ENCODE data around the gene POC1A. TPM values are rescaled to one million over a fixed set of nuclear protein-coding genes. Genes with fewer than 3 reads are reported as not detected.

Gene POC1A
- total and polyA plus RNA-seq, 2 experiments from 2014 or later = 19.1 to 26.7 TPM

GRCh38 chr3:52049503-52049902, 104.7 kb downstream of the POC1A start:
- Histone ChIP-seq H4K20me1 (replicated peaks; ENCODE audit: insufficient read depth) (no peaks in the 10 kb centered on the region), H3K9me2 (ENCODE audit: insufficient read depth) (no peaks in the 10 kb centered on the region), H2AFZ (no peak overlapping the region), H3K27ac (ENCODE audit: low read depth) (no peak overlapping the region), H3K4me3 (no peak overlapping the region), H3K79me2 (replicated peaks; ENCODE audit: insufficient read depth) (peaks cover 8% of the 10 kb centered on the region), H3K27me3 (ENCODE audit: insufficient read depth) (no peaks in the 10 kb centered on the region), H3F3A (replicated peaks; ENCODE audit: low read depth) (0 out of 2 replicates have a peak, but pooled peaks cover 2% of the 10 kb centered on the region), H3K4me2 (no peak overlapping the region), H3K4me1 (ENCODE audit: insufficient read depth) (peaks cover 11% of the 10 kb centered on the region), H3K36me3 (ENCODE audit: insufficient read depth) (no peaks in the 10 kb centered on the region)
- Mint-ChIP-seq H3K4me3 (no peak overlapping the region), H3K36me3 (ENCODE audit: low read depth) (peaks cover 34% of the 10 kb centered on the region), H3K4me1 (peaks cover 32% of the 10 kb centered on the region), H3K27ac (no peak overlapping the region), H3K9me3 (no peaks in the 10 kb centered on the region), H3K27me3 (ENCODE audit: insufficient read depth, low read depth, poor library complexity) (peaks cover 20% of the 10 kb centered on the region)
- no peak for DNase-seq (ENCODE audit: low spot score)
- no peak for ATAC-seq
- TF ChIP-seq, protein P1, sequence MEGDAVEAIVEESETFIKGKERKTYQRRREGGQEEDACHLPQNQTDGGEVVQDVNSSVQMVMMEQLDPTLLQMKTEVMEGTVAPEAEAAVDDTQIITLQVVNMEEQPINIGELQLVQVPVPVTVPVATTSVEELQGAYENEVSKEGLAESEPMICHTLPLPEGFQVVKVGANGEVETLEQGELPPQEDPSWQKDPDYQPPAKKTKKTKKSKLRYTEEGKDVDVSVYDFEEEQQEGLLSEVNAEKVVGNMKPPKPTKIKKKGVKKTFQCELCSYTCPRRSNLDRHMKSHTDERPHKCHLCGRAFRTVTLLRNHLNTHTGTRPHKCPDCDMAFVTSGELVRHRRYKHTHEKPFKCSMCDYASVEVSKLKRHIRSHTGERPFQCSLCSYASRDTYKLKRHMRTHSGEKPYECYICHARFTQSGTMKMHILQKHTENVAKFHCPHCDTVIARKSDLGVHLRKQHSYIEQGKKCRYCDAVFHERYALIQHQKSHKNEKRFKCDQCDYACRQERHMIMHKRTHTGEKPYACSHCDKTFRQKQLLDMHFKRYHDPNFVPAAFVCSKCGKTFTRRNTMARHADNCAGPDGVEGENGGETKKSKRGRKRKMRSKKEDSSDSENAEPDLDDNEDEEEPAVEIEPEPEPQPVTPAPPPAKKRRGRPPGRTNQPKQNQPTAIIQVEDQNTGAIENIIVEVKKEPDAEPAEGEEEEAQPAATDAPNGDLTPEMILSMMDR (conservative IDR thresholded peaks at IDR 0.05; ENCODE audit: low read depth in 2 of 2) = no peak
- TF ChIP-seq ZNF462 (CRISPR knock-in tag; IDR thresholded peaks at IDR 0.05) = no peak
- no peak for TF ChIP-seq NANOG (IDR thresholded peaks at IDR 0.05; ENCODE audit: borderline replicate concordance)
- no peak for TF ChIP-seq ZNF114 (CRISPR knock-in tag; IDR thresholded peaks at IDR 0.05)
- no peak for TF ChIP-seq EZH2phosphoT487 (IDR thresholded peaks at IDR 0.05; ENCODE audit: unreplicated experiment)
- TF ChIP-seq ZNF331 (CRISPR knock-in tag; IDR thresholded peaks at IDR 0.05; ENCODE audit: low read depth) = no peak
- no peak for TF ChIP-seq REST (IDR thresholded peaks at IDR 0.05; ENCODE audit: unreplicated experiment)
- no peak for TF ChIP-seq STAT1 (IDR thresholded peaks at IDR 0.05; ENCODE audit: unreplicated experiment)
- no peak for TF ChIP-seq EZH2 (IDR thresholded peaks at IDR 0.05; ENCODE audit: low read depth, unreplicated experiment)
- TF ChIP-seq CREB1 (CRISPR knock-in tag; IDR thresholded peaks at IDR 0.05; ENCODE audit: low read depth) = no peak
- no peak for TF ChIP-seq ETS1 (IDR thresholded peaks at IDR 0.05)
- TF ChIP-seq POLR2AphosphoS5 (IDR thresholded peaks at IDR 0.05; ENCODE audit: low read depth) = no peak
- TF ChIP-seq JUNB (IDR thresholded peaks at IDR 0.05; ENCODE audit: unreplicated experiment) = no peak

All from GM23338 (cell line).